HG03469 (cell line): ENCODE results near the gene ZNF747.
"Not testable (repeated sequence)": the region's sequence is repeated elsewhere in the genome, so short reads cannot be mapped to it uniquely, and the experiment has no call there.

Experiments used
- ATAC-seq: cut with Tn5 transposase; IDR thresholded peaks from one replicate; pipeline ENCODE4 v1.9.1; 2021; ENCODE audit warnings: mild to moderate bottlenecking, moderate library complexity, moderate number of reproducible peaks; ENCODE audit not compliant: unreplicated experiment

ZNF747 gene

DNA sequence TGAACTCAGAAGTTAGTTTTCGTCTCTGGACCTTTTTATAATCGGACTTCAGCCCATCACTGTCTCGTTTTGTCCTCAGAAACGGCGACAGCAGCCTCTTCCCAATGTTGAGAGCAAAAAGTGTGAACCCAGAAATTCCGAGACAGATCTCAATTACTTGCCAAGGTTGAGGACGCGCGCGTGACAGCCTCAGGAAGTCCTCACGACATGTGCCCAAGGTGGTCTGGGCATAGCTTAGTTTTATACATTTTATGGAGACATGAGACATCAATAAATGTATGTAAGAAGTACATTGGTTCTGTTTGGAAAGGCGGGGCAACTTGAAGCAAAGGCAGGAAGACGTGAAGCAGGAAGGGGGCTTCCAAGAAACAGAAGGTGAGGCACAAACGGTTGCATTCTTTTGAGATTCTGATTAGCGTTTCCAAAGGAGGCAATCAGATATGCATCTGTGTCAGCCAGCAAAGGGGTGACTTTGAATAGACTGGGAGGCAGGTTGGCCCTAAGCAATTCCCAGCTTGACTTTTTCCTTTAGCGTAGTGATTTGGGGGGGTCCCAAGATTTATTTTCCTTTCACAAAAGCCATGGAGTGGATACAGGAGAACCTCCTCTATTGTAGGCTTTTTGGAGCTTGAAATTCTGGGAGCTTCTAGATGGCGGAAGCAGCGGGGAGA, 583 bp upstream of the ZNF747 start:
- ATAC-seq = no peak

DNA sequence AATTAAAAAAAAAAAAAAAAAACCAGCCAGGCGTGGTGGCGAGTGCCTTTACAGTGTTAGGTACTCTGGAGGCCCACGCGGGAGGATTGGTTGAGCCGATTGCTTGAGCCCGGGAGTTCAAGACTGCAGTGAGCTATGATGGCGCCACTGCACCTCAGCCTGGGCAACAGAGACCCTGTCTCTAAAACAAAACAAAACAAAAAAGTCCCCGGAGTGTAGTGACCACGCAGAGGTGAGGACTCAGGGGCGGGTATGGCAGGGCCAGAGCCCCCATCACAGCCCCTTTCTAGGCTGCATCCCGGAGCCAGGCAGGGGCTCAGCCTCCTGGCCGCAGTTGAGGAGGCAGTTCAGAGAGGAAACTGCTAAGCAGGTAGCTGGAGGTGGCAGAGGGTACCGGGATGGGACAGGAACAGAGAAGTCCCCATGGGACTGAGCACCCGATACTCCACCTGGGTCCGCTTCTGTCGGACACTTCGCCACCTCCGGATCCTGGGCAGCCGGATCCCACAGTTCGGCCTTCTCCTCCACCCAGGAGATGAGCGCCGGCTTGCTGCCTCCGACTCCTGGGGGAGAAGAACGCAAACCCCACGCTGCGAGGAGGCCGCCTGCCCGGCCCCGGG, 800 bp downstream of the ZNF747 start:
- ATAC-seq = no peak

DNA sequence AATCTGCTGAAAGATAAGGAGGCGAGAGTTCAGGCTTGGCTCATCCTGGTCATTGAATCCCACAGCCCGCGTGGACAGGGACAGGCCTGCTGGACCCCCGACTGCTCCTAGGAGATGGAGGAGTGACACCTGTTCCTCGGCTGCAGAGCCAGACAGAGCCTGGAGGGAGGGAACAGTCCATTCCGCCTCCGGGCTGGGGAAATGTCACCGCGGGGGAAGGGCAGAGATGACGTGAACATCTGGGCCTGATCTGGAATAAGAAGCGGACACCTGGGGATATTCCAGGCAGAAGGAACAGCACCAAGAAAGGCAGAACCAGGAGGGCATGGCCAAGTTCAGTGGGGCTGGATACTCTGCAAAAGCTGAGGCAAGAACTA, 1.5 kb downstream of the ZNF747 start:
- no peak for ATAC-seq

DNA sequence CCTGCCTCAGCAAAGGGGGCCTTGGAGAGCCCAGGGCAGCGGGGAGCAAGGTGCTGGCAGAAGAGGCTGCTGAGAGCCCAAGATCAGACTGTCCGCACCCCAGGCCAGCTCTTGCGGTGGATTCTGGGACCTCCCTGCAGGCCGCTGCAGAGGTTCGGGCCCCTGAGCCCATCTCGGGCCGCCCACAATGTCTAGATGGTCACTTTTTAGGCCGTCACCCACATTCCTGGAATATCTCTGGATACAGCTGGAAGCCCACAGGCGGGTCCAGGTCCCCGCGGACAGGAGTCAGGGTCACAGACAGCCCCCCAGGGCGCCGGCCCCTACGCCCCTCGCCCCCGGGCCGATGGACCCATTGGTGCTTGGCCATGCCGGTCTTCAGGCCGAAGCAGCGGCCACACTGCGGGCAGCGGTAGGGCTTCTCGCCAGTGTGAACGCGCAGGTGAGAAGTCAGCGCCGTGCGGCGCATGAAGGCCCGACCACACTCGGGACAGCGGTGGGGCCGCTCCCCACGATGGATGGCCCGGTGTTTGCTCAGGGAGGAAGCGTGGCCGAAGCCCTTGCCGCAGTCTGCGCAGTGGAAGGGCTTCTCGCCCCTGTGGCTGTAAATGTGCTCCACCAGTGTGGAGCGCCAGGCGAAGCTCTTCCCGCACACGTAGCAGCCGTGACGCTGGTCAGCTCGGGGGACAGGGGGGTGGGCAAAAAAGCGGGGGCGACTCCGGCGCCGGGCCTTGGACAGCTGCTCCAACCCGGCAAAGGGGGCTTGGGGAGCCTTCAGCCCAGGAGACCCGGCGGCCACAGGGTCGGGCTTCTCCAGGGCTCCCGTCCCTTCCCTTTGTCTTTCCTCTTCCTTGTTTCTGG, 2.1 kb downstream of the ZNF747 start:
- ATAC-seq = no peak

DNA sequence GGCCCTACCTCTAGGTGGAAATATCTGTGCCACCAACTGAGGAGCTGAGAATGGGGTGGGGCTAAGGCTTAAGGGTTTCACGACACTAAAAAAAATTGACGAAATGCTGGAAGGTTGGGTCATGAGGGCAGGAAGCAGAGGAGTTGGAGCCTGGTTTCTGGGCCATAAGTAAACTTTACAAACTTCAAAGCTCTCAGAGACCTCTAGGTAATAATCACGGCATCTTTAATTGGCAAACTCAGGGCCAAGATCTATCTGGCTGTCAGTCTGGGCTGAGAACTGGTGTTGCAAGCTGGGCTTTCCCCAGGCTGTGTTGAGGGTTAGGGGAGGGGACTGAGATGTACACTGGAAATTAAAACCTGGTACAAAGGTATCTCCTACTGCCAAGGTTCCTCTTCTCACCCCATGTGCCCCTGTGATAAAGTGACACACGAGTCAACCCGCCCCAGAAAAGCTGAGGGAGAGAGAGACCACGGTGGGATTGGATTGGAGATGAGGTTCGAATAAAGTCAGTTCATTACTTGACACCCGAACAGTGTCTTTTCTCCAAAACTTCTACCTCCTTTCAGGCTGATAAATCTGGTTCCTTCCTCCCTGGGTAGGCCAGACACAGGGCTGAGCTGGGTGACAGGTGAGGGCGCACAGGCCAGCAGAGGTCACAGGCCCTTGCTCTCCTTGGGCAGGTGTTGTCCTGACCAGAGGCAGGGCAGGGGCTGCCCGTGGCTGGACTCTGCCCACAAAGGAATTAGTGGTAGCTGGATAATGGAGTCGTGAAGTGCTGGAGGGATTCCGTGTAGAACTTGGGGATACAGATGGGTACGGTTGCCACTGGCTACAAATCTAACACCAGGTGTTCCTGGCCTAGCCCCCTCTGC, 4.3 kb downstream of the ZNF747 start:
- no peak for ATAC-seq

DNA sequence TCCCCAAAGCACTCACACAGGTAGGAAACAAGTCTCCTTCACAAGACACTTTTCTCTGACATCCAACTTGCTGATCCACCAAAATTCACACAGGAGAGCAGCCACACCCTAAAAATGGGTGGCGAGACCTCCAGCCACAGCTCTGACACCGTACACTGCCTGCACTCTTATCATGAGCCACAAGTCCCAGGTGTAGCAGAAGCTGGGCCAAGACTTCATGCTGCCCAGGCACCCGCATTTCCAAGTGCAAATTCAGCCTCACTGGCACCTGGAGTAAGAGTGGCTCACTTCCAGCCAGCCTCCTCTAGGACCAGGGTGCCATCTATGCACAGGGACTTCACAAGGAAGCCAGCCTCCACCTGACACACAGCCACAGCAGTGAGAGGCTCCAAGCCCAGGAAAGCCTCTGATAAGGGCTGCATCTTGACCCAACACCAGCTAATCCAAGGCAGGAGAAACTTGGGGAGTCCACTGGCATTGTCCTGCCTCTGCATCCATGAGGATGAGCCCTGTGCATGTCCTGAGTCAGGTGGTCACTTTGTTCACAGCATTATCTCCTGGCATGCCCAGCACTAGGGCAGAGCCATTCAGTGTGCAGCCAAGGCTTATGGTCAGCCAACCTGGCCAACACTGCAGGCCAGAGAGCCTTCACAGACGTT, 5.7 kb downstream of the ZNF747 start:
- no peak for ATAC-seq

DNA sequence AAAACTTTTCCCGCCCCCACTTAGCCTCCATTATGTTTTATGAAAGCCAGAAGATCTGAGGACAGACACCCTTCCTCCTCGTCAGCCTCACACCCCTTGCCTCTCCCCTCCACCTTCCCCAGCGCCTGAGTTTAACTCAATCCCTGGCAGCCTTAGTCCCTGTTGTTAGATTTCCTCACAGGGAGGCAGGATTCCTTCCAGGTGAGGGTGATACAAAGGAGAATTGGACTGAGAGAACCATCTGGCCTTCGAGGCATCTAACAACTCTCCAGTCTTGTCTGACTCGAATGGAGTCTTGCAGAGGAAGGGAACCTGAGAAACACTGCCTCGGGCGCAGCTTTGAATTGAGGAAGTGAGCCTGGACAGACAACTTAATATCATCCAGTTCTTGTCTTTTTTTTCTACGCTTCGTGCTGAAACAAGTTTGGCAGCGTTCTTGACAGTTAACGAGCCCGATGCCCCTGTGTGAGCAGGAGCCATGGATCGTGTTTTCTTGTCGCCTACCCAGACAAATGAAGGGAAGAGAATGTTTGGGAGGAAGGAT, 7.0 kb downstream of the ZNF747 start:
- ATAC-seq = no peak

DNA sequence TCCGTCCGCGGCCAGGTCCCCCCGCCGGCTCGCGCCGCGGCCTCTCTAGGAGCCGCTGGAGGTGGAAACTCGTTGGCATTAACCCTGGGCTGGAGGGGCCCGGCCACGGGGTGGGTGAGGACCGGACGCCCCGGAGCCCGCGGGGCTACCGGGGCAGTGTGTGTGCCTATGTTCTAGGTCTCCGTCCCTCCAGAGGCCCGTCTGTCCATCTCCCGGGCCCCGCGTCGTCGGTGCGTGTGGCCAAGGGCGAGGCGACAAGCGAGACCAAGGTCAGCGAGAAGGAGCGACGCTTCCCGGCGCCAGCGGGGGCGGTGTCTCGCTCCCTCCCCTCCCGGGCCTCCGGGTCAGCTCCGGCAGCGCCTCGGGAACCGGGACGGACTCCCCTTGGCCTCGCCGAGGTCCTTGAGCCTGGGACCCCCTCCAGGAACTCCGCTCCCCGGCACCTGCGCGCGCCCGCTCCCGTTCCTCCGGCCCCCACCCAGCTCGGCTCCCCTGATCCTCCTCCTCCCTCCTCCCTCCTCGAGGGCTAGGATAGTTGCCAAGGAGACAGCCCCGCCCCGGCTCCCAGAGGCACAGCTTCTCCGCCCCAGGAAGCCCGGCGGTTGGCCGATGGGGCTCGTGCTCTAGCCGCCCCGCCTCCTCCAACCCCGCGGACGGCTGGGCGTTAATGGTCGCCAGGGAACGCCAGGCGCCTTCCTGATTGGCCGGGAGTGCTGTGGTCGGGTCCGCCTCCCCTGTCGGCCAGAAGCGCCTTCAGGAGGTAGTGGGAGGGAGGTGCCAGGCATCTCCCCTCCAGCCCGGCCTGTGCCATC, 7.6 kb downstream of the ZNF747 start:
- peak; percentile 75 for ATAC-seq

DNA sequence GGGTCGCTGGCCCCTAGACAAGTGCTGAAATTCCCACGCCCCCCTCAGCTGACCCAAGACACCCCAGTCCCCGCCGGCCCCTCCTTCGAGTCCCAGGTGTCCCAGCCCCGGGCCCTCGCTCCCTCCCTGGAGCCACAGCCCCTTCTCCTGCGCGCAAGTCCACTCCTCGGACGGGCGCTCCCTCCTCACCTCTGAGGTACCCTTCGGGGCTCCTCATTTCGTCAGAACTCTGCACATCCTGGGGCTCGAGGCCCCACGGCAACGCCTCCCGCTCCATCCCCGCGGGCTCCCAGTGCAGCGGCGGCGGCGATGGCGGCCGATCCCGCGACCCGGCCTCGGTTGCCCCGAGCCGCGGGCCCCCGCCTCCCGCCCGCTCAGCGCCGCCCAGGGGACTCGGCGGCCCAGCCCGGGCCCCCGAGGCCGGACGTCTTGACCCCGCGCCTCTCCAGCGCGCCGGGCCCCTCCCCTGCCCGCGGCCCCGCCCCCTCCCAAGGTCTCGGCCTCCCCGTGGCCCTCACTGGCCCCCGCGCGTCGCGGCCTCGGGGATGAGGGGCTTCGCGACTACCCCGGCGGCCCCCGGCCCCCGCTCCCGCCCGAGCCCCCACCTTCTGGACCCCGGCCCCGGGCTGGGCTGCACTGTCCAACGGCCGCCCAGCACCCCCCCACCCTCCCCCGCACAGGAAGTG, 8.4 kb downstream of the ZNF747 start, which contains the start of gene ZNF768:
Gene ZNF768, minus strand, starts transcription at position 430 of the 686 bp plus-strand sequence. Its CDS starts 153 bp downstream, at position 277.
- ATAC-seq = no peak

DNA sequence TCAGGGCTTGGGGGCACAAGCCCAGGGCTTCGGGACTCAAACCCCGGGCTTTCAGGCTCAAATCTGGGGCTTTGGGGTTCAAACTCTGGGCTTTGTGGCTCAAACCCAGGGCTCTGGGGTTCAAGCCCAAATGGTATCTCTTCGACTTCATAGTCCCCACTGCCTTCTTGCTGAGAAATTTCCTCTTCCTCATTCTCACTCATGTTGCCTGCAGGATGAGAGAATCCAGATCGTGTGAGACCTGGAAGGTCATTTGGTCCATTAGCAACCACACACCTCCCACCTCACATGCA, 8.9 kb downstream of the ZNF747 start:
- no peak for ATAC-seq

DNA sequence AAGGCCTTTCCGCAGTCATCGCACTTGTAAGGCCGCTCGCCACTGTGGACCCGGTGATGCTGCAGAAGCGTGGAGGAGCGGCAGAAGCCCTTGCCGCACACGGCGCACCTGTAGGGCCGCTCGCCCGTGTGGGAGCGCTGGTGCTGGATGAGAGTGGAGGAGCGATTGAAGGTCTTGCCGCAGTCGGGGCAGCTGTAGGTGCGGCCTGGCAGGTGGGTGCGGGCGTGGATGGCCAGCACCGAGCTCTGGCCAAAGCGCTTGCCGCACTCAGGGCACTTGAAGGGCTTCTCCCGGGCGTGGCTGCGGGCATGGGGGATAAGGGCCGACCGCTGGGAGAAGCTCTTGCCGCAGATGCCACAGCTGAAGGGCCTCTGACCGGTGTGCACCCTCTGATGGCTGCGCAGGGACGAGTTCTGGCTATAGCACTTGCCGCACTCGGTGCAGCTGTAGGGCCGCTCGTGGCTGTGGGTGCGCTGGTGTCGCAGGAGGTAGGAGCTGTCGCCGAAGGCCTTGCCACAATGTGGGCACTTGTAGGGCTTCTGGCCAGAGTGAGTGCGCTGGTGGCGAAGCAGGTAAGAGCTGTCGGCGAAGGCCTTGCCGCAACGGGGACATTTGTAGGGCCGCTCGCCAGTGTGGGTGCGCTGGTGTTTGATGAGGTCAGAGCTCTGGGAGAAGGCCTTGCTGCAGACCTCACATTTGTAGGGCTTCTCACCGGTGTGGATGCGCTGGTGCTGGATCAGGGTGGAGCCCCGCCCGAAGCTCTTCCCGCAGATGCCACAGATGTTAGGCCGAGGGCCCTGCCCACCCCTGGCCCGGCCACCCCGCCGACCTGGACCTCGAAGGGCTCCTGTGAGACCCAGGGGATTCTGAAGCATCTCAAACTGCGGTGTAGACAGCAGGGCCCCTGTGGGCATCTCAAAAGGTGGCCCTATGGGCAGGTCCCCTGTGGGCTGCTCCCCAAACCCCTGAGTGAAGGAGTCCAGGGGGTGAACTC, 9.8 kb downstream of the ZNF747 start:
- no peak for ATAC-seq

DNA sequence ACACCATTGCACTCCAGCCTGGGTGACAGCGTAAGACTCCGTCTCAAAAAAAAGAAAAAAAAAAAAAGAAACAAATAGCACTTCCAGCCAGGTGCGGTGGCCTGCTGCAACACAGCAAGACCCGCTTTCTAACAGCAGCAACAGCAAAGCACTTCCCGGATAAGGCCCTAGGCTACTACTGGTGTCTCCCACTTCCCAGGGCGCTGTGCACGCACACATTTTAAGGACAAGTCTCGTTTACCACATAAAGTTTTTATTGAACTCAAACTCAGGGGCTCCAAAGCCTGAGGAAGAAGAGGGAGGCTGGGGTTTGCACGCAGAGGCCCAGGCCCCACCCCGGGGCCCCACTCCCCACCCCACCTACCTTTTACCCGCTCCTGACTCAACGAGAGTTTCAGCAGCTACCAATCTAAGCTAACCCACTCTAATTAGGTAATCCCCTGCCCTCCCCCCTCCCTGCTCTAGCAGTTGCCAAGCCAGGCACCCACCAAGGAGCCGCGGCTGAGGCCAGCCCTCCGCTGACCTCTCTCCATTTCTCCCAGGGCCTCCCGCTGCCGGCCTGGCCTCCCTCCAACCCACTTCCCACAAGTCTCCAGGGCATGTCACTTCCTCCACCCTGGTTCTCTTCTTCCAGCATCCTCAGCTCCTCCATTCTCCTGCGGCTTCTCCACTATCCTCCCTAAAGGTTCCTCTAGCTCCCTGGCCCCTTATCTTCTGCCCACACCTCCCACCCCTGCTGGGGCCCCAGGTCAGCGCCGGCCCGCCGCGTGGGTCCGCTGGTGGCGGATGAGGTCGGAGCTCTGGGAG, 10.7 kb downstream of the ZNF747 start:
- no peak for ATAC-seq

DNA sequence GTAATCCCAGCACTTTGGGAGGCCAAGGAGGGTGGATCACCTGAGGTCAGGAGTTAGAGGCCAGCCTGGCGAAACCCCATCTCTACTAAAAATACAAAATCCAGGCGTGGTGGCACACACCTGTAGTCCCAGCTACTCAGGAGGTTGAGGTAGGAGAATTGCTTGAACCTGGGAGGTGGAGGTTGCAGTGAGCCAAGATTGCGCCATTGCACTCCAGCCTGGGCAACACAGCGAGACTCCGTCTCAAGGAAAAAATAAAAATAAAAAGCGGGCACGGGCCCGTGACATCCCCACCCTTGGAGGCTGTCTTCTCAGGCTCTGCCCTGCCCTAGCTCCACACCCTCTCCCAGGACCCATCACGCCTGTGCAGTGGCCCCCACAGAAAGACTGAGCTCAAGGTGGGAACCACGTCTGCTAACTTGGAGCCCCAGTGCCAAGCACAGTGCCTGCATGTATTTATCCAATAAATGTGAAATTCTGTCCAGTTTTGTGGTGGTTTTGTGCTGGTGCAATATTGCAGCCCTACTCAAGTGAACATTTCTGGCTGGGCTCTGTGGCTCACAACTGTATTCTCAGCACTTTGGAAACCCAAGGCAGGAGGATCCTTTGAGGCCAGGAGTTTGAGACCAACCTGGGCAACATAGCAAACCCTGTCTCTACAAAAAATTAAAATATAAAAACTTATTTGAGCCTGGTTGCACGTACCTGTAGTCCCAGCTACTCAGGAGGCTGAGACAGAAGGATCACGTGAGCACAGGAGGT, 11.8 kb downstream of the ZNF747 start:
- ATAC-seq = not testable (repeated sequence)

DNA sequence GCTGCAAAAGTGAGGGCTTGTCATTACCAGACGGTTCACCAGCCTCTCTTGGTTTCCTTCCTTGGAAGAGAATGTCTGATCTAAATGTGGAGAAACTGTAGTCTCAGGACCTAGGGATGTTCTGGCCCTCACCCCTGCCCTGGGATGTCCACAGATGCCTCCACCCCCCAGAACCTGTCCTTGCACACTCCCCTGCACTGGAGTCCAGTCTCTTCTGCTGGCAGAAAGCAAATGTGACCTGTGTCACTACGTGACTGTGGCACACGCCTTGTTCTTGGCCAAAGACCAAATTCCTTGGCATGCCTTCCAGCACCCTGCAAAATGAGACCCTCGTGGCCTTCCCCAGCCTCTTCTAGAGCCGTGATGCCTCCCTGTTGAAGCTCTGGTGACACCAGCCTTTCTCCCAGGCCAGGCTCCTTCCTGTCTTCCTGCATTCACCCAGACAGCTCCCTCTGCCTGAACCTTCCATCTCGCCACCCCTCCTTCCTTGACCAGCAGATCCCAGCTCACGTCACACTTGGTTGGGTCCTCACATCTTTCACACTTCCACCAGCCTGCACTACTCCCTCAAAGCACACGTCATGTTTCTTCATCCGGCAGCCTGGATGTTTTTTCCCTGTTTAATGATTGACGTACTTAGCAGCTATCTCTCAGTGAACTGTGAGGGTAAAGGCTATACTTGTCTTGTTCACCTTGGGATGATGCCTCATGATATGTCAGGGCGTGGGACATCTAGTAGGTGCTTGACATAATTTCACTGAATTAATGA, 12.6 kb downstream of the ZNF747 start:
- no peak for ATAC-seq

DNA sequence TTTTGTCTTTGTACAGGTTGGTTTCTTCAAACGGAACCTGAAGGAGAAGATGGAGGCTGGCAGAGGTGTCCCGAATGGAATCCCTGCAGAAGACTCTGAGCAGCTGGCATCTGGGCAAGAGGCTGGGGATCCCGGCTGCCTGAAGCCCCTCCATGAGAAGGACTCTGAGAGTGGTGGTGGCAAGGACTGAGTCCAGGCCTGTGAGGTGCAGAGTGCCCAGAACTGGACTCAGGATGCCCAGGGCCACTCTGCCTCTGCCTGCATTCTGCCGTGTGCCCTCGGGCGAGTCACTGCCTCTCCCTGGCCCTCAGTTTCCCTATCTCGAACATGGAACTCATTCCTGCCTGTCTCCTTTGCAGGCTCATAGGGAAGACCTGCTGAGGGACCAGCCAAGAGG, 13.2 kb downstream of the ZNF747 start:
- no peak for ATAC-seq
